MM.1S (cell line): ENCODE results near the gene EMC6.

Experiments
- DNase-seq: peaks from one replicate; pipeline ENCODE4 v3.0.0-alpha.2; 2015
- H2AFZ ChIP-seq: fragments of 300-600 bp; sonication (generic); 2 replicates; pipeline ENCODE4 v1.6.0; 2016; ENCODE audit warnings: antibody characterized with exemption, low read length
- H3F3A ChIP-seq: fragments of 300-600 bp; sonication (generic); 2 replicates; pipeline ENCODE4 v1.6.1; 2016; ENCODE audit warnings: mild to moderate bottlenecking, antibody characterized with exemption, low read length, moderate library complexity, mixed read lengths; ENCODE audit not compliant: insufficient read depth
- H3K27ac ChIP-seq: fragments of 300-600 bp; sonication (generic); 2 replicates; pipeline ENCODE4 v1.5.1; 2016; ENCODE audit warnings: mild to moderate bottlenecking, low read length
- H3K27me3 ChIP-seq: fragments of 300-600 bp; sonication (generic); replicated peaks from 2 replicates; pipeline ENCODE4 v1.6.0; 2016; ENCODE audit warnings: low read length; ENCODE audit not compliant: insufficient read depth
- H3K36me3 ChIP-seq: fragments of 300-600 bp; sonication (generic); replicated peaks from 2 replicates; pipeline ENCODE4 v1.6.1; 2016; ENCODE audit warnings: mild to moderate bottlenecking, low read length, mixed read lengths; ENCODE audit not compliant: insufficient read depth
- H3K4me1 ChIP-seq: fragments of 300-600 bp; sonication (generic); 2 replicates; pipeline ENCODE4 v1.6.1; 2016; ENCODE audit warnings: low read length, mixed read lengths
- H3K4me2 ChIP-seq: fragments of 300-600 bp; sonication (generic); 2 replicates; pipeline ENCODE4 v1.6.0; 2016; ENCODE audit warnings: low read depth, low read length
- H3K4me3 ChIP-seq: fragments of 300-600 bp; sonication (generic); 2 replicates; pipeline ENCODE4 v1.5.1; 2016; ENCODE audit warnings: low read length, mixed read lengths
- H3K79me2 ChIP-seq: fragments of 300-600 bp; sonication (generic); 2 replicates; pipeline ENCODE4 v1.6.1; 2016; ENCODE audit warnings: mixed run types, low read length, mixed read lengths
- H3K9ac ChIP-seq: fragments of 300-600 bp; sonication (generic); 2 replicates; pipeline ENCODE4 v1.6.1; 2016; ENCODE audit warnings: low read length, mixed read lengths
- H3K9me2 ChIP-seq: fragments of 300-600 bp; sonication (generic); replicated peaks from 2 replicates; pipeline ENCODE4 v1.6.1; 2016; ENCODE audit warnings: mild to moderate bottlenecking, low read length, mixed read lengths; ENCODE audit not compliant: insufficient read depth
- H3K9me3 ChIP-seq: fragments of 300-600 bp; sonication (generic); replicated peaks from 2 replicates; pipeline ENCODE4 v1.6.1; 2016; ENCODE audit warnings: mild to moderate bottlenecking, low read length, mixed read lengths; ENCODE audit not compliant: insufficient read depth
- H4K20me1 ChIP-seq: fragments of 300-600 bp; sonication (generic); 2 replicates; pipeline ENCODE4 v1.6.1; 2016; ENCODE audit warnings: mild to moderate bottlenecking, low read length, moderate library complexity, mixed read lengths; ENCODE audit not compliant: insufficient read depth
- CTCF ChIP-seq: fragments of 300-600 bp; sonication (generic); IDR thresholded peaks from 2 replicates; pipeline ENCODE4 v1.5.1; 2016; ENCODE audit warnings: antibody characterized with exemption, low read length, mixed read lengths
- EZH2 ChIP-seq: fragments of 300-600 bp; sonication (generic); optimal IDR thresholded peaks from 2 replicates; pipeline ENCODE3; 2017; ENCODE audit warnings: low read depth, mild to moderate bottlenecking, antibody characterized with exemption, low read length, mixed read lengths
- EZH2phosphoT487 ChIP-seq: fragments of 300-600 bp; sonication (generic); IDR thresholded peaks from 2 replicates; pipeline ENCODE4 v1.6.1; 2018; ENCODE audit warnings: antibody characterized with exemption, low read length

The EMC6 gene

DNA sequence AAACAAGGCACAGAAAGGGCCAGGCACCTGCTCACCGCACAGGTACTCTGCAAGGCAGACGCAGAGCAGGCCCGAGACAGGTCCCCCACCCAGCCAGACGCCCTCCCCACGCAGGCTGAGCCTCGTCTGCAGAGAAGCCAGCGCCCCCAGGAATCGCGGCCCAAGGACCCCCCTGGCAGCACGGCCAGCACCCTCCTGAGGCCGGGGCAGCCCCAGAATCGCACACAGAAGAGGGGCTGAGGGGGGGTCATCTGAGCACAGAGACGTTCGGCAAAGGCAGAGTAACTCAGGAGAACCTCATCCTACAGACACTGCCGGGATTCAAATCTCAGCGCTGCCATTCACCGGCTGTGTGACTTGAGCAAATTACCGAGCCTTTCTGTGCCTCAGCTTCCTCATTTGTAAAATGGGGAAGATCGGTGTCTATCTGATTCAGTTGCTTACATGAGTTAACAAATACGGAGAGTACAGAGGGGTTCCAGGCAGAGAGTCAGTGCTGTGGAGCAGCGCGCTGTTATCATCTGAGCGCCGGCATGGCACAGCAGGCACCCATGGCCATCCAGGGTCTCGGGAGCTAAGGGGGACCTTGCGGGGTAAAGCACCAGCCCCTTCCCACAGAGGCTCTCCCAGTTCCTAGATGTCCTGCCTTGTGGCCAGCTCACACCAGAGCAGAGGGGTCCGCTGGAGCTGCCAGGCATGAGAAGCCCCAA, 10.4 kb downstream of the EMC6 start:
- H3K27me3 ChIP-seq, result no peaks in the 10 kb centered on the region
- H3K9ac ChIP-seq, result no peak overlapping the region
- H3K9me2 ChIP-seq, result no peaks in the 10 kb centered on the region
- H3K27ac ChIP-seq, result no peak overlapping the region
- TF ChIP-seq CTCF, result no peak
- TF ChIP-seq EZH2phosphoT487, result no peak
- TF ChIP-seq EZH2, result no peak
- no peaks in the 10 kb centered on the region for H3K36me3 ChIP-seq
- H4K20me1 ChIP-seq, result no peaks in the 10 kb centered on the region
- H3K4me2 ChIP-seq, result no peak overlapping the region
- no peaks in the 10 kb centered on the region for H3K9me3 ChIP-seq
- DNase-seq, result no peak
- no peak overlapping the region for H3K4me3 ChIP-seq
- no peaks in the 10 kb centered on the region for H3F3A ChIP-seq
- no peaks in the 10 kb centered on the region for H3K79me2 ChIP-seq
- H3K4me1 ChIP-seq, result no peaks in the 10 kb centered on the region
- H2AFZ ChIP-seq, result no peak overlapping the region

DNA sequence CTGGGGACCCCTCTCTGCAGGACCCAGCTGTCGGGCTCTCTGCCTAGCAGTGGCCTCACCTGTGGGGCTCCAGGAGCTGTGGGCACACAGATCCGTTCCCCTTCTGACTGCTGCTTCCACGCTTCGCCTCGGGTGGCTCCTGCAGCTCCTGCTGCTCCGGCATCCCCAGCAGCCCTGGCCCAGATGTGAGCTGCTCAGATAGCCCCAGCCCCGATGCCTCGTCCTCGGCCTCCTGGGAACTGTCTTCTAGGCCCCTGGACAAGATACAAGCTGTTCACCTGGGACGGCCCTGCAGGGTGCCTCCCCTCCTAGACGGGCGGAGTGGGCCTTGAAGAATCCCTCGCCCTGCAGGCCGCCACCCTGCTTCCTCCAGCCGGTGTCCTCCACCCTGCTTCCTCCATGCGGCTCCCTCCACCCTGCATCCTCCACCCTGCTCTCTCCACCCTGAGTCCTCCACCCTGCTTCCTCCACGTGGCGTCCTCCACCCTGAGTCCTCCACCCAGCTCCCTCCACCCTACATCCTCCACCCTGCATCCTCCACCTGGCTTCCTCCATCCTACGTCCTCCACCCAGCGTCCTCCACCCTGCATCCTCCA, 11.0 kb downstream of the EMC6 start:
- no peaks in the 10 kb centered on the region for H3K9me2 ChIP-seq
- no peaks in the 10 kb centered on the region for H3K79me2 ChIP-seq
- no peaks in the 10 kb centered on the region for H3F3A ChIP-seq
- H2AFZ ChIP-seq, result no peak overlapping the region
- H4K20me1 ChIP-seq, result no peaks in the 10 kb centered on the region
- no peak overlapping the region for H3K9ac ChIP-seq
- no peak overlapping the region for H3K4me2 ChIP-seq
- H3K4me1 ChIP-seq, result no peaks in the 10 kb centered on the region
- no peaks in the 10 kb centered on the region for H3K36me3 ChIP-seq
- H3K27me3 ChIP-seq, result no peaks in the 10 kb centered on the region
- H3K27ac ChIP-seq, result no peak overlapping the region
- H3K4me3 ChIP-seq, result no peak overlapping the region
- H3K9me3 ChIP-seq, result no peaks in the 10 kb centered on the region
- DNase-seq, result peak; percentile 3
- TF ChIP-seq EZH2phosphoT487, result no peak
- TF ChIP-seq EZH2, result no peak
- TF ChIP-seq CTCF, result no peak

GRCh38 chr17:3681057-3681456, 12.4 kb downstream of the EMC6 start:
- Histone ChIP-seq H2AFZ (no peak overlapping the region), H3K27ac (no peak overlapping the region), H3K4me2 (no peak overlapping the region), H3K9me3 (no peaks in the 10 kb centered on the region), H3K4me1 (no peaks in the 10 kb centered on the region), H3K4me3 (no peak overlapping the region), H3K9ac (no peak overlapping the region), H4K20me1 (no peaks in the 10 kb centered on the region), H3K27me3 (no peaks in the 10 kb centered on the region), H3K79me2 (no peaks in the 10 kb centered on the region), H3K36me3 (no peaks in the 10 kb centered on the region), H3F3A (no peaks in the 10 kb centered on the region), H3K9me2 (no peaks in the 10 kb centered on the region)
- no peak for TF ChIP-seq EZH2phosphoT487
- no peak for TF ChIP-seq EZH2
- no peak for TF ChIP-seq CTCF
- no peak for DNase-seq
